HG03575 (cell line): ENCODE data around the gene RPP25.
"Not testable (repeated sequence)": the region's sequence is repeated elsewhere in the genome, so short reads cannot be mapped to it uniquely, and the experiment has no call there.

Experiments
- ATAC-seq: cut with Tn5 transposase; IDR thresholded peaks from one replicate; pipeline ENCODE4 v1.9.1; 2021; ENCODE audit not compliant: unreplicated experiment, insufficient number of reproducible peaks, low FRiP score; ENCODE audit errors: extremely low read depth

RPP25 gene

DNA sequence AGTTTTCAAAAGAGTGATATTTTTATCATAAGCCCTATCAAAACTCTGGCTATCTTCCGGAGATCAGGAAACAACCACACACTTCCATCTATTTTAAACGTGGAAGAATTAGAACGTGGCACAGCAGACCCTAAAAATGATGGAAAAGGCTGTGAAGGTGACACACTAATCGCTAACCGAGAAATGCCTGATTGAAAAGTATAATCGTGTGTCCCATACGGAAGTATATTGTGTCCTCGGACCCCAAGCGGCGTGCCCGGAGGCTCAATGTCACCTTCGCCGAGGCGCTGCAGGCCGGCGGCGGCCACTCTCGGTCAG is 19.3 kb downstream of the RPP25 start:
- no peak for ATAC-seq

DNA sequence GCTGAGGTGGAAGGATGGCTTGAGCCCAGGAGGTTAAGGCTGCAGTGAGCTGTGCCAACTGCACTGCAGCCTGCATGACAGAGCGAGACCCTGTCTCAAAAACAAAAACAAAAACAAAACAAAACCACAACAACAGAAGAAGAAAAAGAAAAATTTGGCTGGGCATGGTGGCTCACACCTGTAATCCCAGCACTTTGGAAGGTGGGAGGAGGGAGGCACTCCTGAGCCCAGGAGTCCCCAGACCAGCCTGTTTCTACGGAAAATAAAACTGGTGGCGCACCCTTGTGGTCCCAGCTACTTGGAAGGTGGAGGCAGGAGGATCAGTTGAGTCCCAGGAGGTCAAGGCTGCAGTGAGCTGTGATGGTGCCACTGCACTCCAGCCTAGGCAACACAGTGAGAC is 21.4 kb downstream of the RPP25 start:
- ATAC-seq, result not testable (repeated sequence)

DNA sequence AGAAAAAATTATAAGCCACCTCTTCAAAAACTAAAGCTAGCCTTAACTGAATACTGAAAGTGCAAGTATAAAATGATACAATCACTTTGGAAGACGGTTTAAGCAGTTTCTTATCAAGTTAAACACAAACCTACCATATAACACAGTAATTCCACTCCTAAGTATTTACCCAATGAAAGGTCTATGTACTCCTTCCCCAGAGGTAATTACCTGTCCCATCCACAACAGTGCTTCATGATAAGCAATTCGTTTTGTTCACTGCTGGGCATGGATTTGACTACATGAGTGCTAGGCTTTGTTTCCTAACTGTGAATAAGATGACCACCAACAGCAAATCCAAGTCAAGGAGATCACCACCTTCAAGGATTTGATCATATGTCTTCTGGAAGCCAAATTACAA is 23.0 kb downstream of the RPP25 start:
- ATAC-seq, result no peak

DNA sequence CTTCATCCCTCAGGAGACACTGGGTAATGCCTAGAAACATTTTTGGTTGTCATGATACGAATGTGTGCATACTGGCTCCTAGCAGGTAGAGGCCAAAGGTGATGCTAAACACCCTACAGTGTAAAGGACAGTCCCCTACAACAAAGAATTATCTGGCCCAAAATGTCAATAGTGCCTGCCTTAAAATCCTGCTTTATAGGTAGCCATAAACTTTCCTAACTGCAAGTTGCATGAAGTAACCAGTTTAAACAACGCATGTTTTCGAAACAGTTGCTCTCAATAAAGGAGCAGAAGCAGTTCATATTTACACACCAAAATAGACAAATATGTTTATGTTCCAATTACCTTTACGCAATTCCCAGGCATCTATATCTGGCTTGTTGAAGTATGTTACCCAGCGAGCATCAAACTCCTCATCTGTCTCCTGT is 27.8 kb downstream of the RPP25 start:
- no peak for ATAC-seq

- ATAC-seq, result no peak
These were observed 32.0 kb downstream of the RPP25 start for GRCh38 chr15:74924525-74924924.

DNA sequence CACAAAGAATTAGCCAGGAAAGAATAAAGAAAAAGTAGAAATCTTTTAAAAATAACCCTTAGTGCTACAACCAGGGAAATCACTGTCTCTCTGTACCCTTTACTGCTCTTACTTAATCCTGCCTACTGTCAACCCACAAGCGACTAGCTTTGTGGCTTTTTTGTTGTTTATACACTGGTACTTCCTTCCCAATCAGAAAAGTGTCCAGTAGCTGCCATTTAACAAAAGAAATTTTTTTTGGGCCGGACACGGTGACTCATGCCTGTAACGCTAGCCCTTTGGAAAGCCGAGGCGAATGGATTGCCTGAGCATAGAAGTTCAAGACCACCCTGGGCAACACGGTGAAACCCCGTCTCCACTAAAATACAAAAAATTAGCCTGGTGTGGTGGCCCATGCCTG is 36.1 kb downstream of the RPP25 start:
- ATAC-seq, result no peak

DNA sequence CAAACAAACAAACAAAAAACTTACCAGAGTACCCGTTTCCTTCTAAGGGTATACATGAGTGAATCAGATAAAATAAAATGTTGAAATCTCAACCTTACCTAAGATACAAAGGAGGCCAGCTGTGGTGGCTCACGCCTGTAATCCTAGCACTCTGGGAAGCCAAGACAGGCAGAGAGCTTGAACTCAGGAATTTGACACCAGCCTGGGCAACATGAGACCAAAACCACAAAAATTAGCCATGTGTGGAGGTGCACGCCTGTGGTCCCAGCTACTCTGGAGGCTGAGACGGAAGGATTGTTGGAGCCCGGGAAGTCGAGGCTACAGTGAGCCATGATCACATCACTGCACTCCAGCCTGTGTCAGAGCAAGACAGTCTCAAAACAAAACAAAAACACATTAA is 38.9 kb downstream of the RPP25 start:
- no peak for ATAC-seq

GRCh38 chr15:74913799-74914198 is 42.8 kb downstream of the RPP25 start:
- not testable (repeated sequence) for ATAC-seq

- ATAC-seq, result no peak
These were observed 43.5 kb downstream of the RPP25 start for GRCh38 chr15:74913041-74913440.

- ATAC-seq, result no peak
These were observed 47.9 kb downstream of the RPP25 start for GRCh38 chr15:74908635-74909034.

DNA sequence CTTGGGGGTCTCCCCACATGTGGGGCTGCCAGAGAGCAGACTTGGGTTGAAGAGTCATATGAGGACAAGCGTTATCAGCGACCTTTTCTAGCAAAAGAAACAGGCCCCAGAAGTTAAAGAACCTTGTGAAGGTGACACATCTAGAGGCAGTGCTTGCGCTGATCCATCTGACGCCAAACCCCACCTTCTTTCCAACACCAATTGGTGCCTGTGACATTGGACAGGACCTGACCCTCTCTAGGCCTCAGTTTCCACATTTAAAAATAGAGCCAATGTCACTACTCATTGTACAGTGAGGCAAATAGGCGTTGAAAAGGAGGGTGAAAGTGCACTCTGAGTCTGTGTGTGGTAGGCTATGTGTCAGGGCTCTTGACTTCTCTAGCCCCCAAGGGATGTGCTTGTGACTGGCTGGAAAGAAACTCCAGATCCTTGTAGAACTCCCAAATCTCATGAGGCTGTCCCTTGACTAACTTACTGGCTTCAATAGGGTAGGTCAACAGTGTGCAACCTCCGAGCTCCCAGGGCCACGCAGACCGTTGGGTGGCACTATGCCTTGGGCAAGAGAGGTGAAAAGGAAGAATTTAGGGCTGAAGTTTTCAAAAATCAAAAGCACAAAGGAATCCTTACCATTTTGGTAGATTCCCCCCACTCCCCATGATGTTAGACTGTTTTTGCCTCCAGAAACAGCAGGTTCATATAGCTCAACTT is 49.3 kb downstream of the RPP25 start:
- ATAC-seq, result no peak

DNA sequence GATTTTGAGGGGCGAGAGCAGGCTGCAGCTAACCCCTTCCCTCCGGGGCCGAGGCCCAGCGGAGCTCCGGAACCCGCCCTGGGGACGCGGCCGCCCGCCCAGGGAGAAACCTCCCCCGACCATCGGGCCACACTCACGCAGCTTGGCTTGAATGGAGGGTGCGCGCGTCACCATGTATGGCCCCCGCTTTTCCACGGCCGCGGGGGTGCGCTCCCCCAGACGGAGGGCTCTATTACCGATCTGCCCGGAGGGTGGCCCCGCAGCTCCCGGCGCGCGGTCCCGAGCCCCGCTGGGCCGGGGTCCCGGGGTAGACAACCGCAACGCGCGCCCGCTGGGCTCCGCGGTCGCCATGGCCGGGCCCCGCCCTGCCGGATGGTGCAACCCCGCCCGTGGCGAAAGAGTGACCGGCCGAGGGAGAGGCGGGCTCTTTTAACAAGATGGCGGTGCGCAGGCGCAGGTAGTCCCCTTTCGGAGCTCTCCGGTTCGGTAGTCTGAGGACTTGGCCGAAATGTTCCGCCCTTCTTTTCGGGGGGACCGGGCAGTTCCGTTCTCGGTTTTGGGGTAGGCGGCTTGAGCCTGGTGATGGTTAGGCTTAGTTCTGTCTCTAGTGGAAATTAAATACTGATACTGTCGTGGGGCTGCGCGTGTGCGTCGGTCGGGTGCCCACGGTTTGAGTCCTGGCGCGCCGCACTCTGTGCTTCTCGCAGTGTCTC is 50.0 kb downstream of the RPP25 start, which contains the start of gene FAM219B:
Gene FAM219B (minus strand): TSS at position 402 of the 713 bp plus-strand sequence. CDS start 51 bp downstream, at position 351.
- no peak for ATAC-seq

DNA sequence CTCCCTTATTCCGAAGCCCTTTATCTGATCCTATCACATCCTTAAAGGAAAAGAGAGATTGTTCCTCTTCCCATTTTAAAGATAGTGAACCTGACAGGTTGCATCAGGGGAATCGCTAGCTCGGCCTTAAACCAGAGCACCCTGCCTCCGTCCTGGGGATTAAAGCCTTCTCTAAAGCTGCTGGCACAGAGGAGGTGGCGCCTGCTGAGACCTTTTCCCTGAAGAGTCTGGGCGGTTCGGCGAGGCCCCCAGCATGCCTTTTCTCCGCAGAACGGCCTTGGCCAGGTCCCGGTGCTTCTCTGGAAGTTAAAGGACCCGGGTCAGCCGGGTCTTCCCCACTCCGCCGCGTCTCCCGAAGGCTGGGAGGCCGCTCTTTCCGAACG is 50.5 kb downstream of the RPP25 start:
- ATAC-seq, result no peak
